ENCODE results near the gene ARPC2. TPM values are rescaled to one million over a fixed set of nuclear protein-coding genes. Genes with fewer than 3 reads are reported as not detected.

Gene ARPC2
- total and polyA plus RNA-seq, 2 of the 13 experiments (the other 11 are each of a cell fraction or from before 2014, with no cell fraction given): 168 to 303 TPM

DNA sequence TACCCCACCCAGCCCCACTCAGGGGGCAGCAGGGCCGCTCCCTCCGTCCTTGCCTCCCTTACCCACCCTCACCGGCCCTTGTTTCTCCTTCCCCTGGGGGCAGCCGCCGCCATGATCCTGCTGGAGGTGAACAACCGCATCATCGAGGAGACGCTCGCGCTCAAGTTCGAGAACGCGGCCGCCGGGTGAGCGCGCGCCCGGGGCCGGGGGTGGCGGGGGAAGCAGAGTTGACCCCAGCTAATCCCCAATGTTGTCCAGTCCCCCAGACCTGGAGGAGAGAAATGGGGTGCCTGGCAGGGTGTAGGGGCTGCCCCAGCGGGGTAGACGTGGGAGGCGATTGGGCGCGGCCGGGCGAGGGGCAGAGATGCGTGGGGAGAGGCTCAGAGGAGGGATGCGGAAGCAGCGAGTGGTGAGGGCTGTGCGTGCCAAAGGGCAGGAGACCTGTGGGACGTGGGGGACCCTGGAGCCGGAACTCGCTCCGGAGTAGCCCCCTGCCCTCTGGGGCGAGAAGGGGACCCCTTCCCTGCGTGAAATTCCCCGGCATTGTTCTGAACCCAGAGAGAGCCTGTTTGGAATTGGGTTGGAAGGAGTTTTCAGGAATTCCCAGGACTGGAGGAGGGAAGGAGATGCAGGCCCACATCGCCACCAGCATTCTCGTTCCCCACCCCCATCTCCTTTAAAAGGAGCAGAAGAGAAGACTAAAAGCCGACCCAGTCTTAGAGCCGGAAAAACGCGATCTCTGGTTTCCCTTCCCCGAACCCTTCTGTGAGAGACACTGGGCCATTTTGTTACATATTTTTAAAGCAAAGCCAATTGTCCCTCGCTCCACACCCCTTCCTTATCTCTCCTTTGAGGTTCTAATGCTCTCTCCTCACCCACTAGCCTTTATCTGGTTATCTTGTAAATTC is 625 bp downstream of the ARPC2 start (continued):
- TF ChIP-seq ZNF430 (CRISPR knock-in tag; IDR thresholded peaks at IDR 0.05) (0 out of 2 replicates have a peak, but pooled peaks have one; percentile 40), YEATS4 (CRISPR knock-in tag; IDR thresholded peaks at IDR 0.05; ENCODE audit: borderline replicate concordance) (peak; percentile 37; the same call in 1 of the 2 replicates), RFXAP (CRISPR knock-in tag; IDR thresholded peaks at IDR 0.05; ENCODE audit: borderline replicate concordance) (peak; percentile 57; the same call in 1 of the 2 replicates), HIVEP1 (CRISPR knock-in tag; IDR thresholded peaks at IDR 0.05) (no peak), SIN3A (IDR thresholded peaks at IDR 0.05; ENCODE audit: borderline replicate concordance, low read depth, low read length) (peak; percentile 77; the same call in 1 of the 2 replicates), KMT2A (CRISPR knock-in tag; IDR thresholded peaks at IDR 0.05) (peak; percentile 25; the same call in 1 of the 2 replicates), HNRNPK (IDR thresholded peaks at IDR 0.05; ENCODE audit: low read depth, low read length, poor library complexity, severe bottlenecking) (peak; percentile 82), ZFYVE20 (CRISPR knock-in tag; IDR thresholded peaks at IDR 0.05; ENCODE audit: borderline replicate concordance, low read depth) (no peak), ZNF235 (CRISPR knock-in tag; IDR thresholded peaks at IDR 0.05; ENCODE audit: borderline replicate concordance) (0 out of 2 replicates have a peak, but pooled peaks have one; percentile 7)
- TF ChIP-seq, protein P1, sequence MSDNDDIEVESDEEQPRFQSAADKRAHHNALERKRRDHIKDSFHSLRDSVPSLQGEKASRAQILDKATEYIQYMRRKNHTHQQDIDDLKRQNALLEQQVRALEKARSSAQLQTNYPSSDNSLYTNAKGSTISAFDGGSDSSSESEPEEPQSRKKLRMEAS (IDR thresholded peaks at IDR 0.05): peak; percentile 54
- TF ChIP-seq, protein P2, sequence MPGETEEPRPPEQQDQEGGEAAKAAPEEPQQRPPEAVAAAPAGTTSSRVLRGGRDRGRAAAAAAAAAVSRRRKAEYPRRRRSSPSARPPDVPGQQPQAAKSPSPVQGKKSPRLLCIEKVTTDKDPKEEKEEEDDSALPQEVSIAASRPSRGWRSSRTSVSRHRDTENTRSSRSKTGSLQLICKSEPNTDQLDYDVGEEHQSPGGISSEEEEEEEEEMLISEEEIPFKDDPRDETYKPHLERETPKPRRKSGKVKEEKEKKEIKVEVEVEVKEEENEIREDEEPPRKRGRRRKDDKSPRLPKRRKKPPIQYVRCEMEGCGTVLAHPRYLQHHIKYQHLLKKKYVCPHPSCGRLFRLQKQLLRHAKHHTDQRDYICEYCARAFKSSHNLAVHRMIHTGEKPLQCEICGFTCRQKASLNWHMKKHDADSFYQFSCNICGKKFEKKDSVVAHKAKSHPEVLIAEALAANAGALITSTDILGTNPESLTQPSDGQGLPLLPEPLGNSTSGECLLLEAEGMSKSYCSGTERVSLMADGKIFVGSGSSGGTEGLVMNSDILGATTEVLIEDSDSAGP (CRISPR knock-in tag; IDR thresholded peaks at IDR 0.05; ENCODE audit: borderline replicate concordance): peak; percentile 62; the same call in 1 of the 2 replicates
- TF ChIP-seq, protein P3, sequence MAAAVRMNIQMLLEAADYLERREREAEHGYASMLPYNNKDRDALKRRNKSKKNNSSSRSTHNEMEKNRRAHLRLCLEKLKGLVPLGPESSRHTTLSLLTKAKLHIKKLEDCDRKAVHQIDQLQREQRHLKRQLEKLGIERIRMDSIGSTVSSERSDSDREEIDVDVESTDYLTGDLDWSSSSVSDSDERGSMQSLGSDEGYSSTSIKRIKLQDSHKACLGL (CRISPR knock-in tag; IDR thresholded peaks at IDR 0.05): no peak; the same call in 1 of the 2 replicates
